GM23338 (cell line): Measurements from ENCODE around the gene ST3GAL6. TPM values are rescaled to one million over a fixed set of nuclear protein-coding genes. Genes with fewer than 3 reads are reported as not detected.

Experiments
- ATAC-seq: fragments of 200-7000 bp; cut with Tn5 transposase; 3 replicates; pipeline ENCODE4 v1.9.1; 2020
- DNase-seq: peaks from one replicate; pipeline ENCODE4 v3.0.0-alpha.2; 2015; ENCODE audit warnings: low spot score
- H2AFZ ChIP-seq: fragments of 200-600 bp; sonication (generic); 2 replicates; pipeline ENCODE4 v1.8.0; 2016; ENCODE audit warnings: antibody characterized with exemption, mild to moderate bottlenecking, moderate library complexity
- H3F3A ChIP-seq: fragments of 200-600 bp; sonication (generic); replicated peaks from 2 replicates; pipeline ENCODE4 v1.8.0; 2017; ENCODE audit warnings: antibody characterized with exemption, mixed run types, low read depth
- H3K27ac ChIP-seq: fragments of 200-600 bp; sonication (generic); 2 replicates; pipeline ENCODE4 v1.6.1; 2016; ENCODE audit warnings: low read depth
- H3K27me3 ChIP-seq: fragments of 200-600 bp; sonication (generic); 2 replicates; pipeline ENCODE4 v1.8.0; 2016; ENCODE audit warnings: mild to moderate bottlenecking, mixed run types, moderate library complexity; ENCODE audit not compliant: insufficient read depth
- H3K36me3 ChIP-seq: fragments of 200-600 bp; sonication (generic); 2 replicates; pipeline ENCODE4 v1.8.0; 2016; ENCODE audit warnings: mild to moderate bottlenecking; ENCODE audit not compliant: insufficient read depth
- H3K4me1 ChIP-seq: fragments of 200-600 bp; sonication (generic); 2 replicates; pipeline ENCODE4 v1.8.0; 2016; ENCODE audit warnings: mild to moderate bottlenecking, moderate library complexity; ENCODE audit not compliant: insufficient read depth
- H3K4me2 ChIP-seq: fragments of 200-600 bp; sonication (generic); 2 replicates; pipeline ENCODE4 v1.7.1; 2017; ENCODE audit warnings: mixed run types
- H3K4me3 ChIP-seq: fragments of 200-600 bp; sonication (generic); 2 replicates; pipeline ENCODE4 v1.6.1; 2016; ENCODE audit warnings: mixed run types
- H3K79me2 ChIP-seq: fragments of 200-600 bp; sonication (generic); replicated peaks from 2 replicates; pipeline ENCODE4 v1.8.0; 2017; ENCODE audit warnings: mild to moderate bottlenecking; ENCODE audit not compliant: insufficient read depth
- H3K9me2 ChIP-seq: fragments of 200-600 bp; sonication (generic); 2 replicates; pipeline ENCODE4 v1.8.0; 2017; ENCODE audit not compliant: insufficient read depth
- H4K20me1 ChIP-seq: fragments of 200-600 bp; sonication (generic); replicated peaks from 2 replicates; pipeline ENCODE4 v1.8.0; 2017; ENCODE audit warnings: mild to moderate bottlenecking; ENCODE audit not compliant: insufficient read depth
- H3K27ac Mint-ChIP-seq: 2 replicates; pipeline ENCODE4 v1.8.0; 2020; ENCODE audit warnings: inconsistent platforms, mild to moderate bottlenecking, moderate library complexity, mixed read lengths
- H3K27me3 Mint-ChIP-seq: 3 replicates; pipeline ENCODE4 v1.8.0; 2022; ENCODE audit warnings: low read depth, mild to moderate bottlenecking, moderate library complexity, mixed read lengths, inconsistent platforms; ENCODE audit not compliant: insufficient read depth, poor library complexity
- H3K36me3 Mint-ChIP-seq: 3 replicates; pipeline ENCODE4 v1.8.0; 2021; ENCODE audit warnings: low read depth, mild to moderate bottlenecking, inconsistent platforms, moderate library complexity, mixed read lengths
- H3K4me1 Mint-ChIP-seq: 3 replicates; pipeline ENCODE4 v1.8.0; 2020; ENCODE audit warnings: mild to moderate bottlenecking, inconsistent platforms, mixed read lengths
- H3K4me3 Mint-ChIP-seq: 3 replicates; pipeline ENCODE4 v1.8.0; 2021; ENCODE audit warnings: moderate library complexity, mild to moderate bottlenecking, inconsistent platforms, mixed read lengths
- H3K9me3 Mint-ChIP-seq: 3 replicates; pipeline ENCODE4 v1.8.0; 2020; ENCODE audit warnings: moderate library complexity, mild to moderate bottlenecking, inconsistent platforms, mixed read lengths
- CREB1 ChIP-seq: fragments of 250-450 bp; sonication (Bioruptor Pico); IDR thresholded peaks from 2 replicates; pipeline ENCODE4 v1.5.0; 2020; ENCODE audit warnings: low read depth, mild to moderate bottlenecking, moderate library complexity
- EZH2phosphoT487 ChIP-seq: fragments of 200-600 bp; sonication (generic); IDR thresholded peaks from one replicate; pipeline ENCODE4 v1.8.1; 2018; ENCODE audit warnings: antibody characterized with exemption; ENCODE audit not compliant: unreplicated experiment
- JUNB ChIP-seq: IDR thresholded peaks from one replicate; pipeline ENCODE4 v1.6.1; 2016; ENCODE audit warnings: antibody characterized with exemption; ENCODE audit not compliant: unreplicated experiment
- NANOG ChIP-seq: IDR thresholded peaks from 2 replicates; pipeline ENCODE4 v1.6.1; 2016; ENCODE audit warnings: antibody characterized with exemption, borderline replicate concordance
- POLR2AphosphoS5 ChIP-seq: IDR thresholded peaks from 2 replicates; pipeline ENCODE4 v1.6.1; 2016; ENCODE audit warnings: antibody characterized with exemption, low read depth
- polyA plus RNA-seq: library from polyadenylated mRNA; unstranded; fragments of >200 nt; fragmentation: Nextera tagmentation; extraction: Ambion mirVana; gene quantifications from 2 replicates; pipeline ENCODE4 v1.2.1, GENCODE V29; 2016
- total RNA-seq: library from RNA; depleted of rRNA; stranded (reverse); fragments of >200 nt; shearing (Covaris generic); gene quantifications from 2 replicates; pipeline ENCODE4 v1.2.3, GENCODE V29; 2014
- TF ChIP-seq, protein P1 (sequence below): fragments of 250-450 bp; sonication (Bioruptor Pico); IDR thresholded peaks from 2 replicates; pipeline ENCODE4 v1.5.0; 2020; ENCODE audit warnings: mild to moderate bottlenecking, moderate library complexity
- TF ChIP-seq, protein P2 (sequence below): IDR thresholded peaks from one replicate; pipeline ENCODE4 v1.6.1; 2018; ENCODE audit warnings: antibody characterized with exemption; ENCODE audit not compliant: unreplicated experiment
- TF ChIP-seq, protein P3 (sequence below), 2 experiments: fragments of 200-600 bp in 1 of 2; sonication (generic) in 1 of 2; conservative IDR thresholded peaks; 2 replicates each; pipeline versions ENCODE4 v1.5.1 to v1.6.1; 2016 to 2017; ENCODE audit warnings: antibody characterized with exemption in 2 of 2, low read depth in 2 of 2, mild to moderate bottlenecking in 2 of 2, moderate library complexity in 1 of 2
- TF ChIP-seq, protein P4 (sequence below): IDR thresholded peaks from 2 replicates; pipeline ENCODE4 v1.6.1; 2016; ENCODE audit warnings: antibody characterized with exemption

The ST3GAL6 gene
- total and polyA plus RNA-seq, 2 experiments from 2014 or later, result 4.7 to 8.1 TPM

DNA sequence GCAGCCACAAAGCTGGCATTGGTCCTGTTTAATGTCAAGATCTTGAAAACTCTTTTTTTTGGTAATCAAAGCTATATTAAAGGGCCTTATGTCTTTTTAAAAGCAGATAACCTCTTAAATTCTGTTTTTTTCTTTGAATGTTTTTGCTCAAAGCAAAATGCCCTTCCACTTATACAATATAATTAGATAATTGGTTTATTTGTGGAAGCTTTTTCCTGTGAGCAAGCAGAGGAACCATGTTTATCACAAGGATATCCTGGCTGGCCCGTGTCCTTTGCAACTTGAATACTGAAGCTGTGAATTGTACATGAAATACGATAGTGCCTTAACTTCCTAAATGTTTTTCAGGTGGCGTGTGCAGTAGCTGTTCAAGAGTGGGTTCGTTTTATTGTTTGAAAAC, 2.6 kb downstream of the ST3GAL6 start:
- Histone ChIP-seq H3K36me3 (no peaks in the 10 kb centered on the region), H2AFZ (no peak overlapping the region), H4K20me1 (no peaks in the 10 kb centered on the region), H3K79me2 (no peaks in the 10 kb centered on the region), H3K4me2 (no peak overlapping the region), H3K27me3 (no peaks in the 10 kb centered on the region), H3K27ac (no peak overlapping the region), H3K9me2 (no peaks in the 10 kb centered on the region), H3F3A (no peaks in the 10 kb centered on the region), H3K4me3 (no peak overlapping the region), H3K4me1 (peaks cover 13% of the 10 kb centered on the region)
- Mint-ChIP-seq H3K4me1 (peaks cover 35% of the 10 kb centered on the region), H3K9me3 (no peaks in the 10 kb centered on the region), H3K27ac (no peak overlapping the region), H3K36me3 (no peaks in the 10 kb centered on the region), H3K27me3 (peaks cover 4% of the 10 kb centered on the region), H3K4me3 (no peak overlapping the region)
- no peak for DNase-seq
- TF ChIP-seq POLR2AphosphoS5, result no peak
- TF ChIP-seq JUNB, result no peak
- TF ChIP-seq, protein P1, sequence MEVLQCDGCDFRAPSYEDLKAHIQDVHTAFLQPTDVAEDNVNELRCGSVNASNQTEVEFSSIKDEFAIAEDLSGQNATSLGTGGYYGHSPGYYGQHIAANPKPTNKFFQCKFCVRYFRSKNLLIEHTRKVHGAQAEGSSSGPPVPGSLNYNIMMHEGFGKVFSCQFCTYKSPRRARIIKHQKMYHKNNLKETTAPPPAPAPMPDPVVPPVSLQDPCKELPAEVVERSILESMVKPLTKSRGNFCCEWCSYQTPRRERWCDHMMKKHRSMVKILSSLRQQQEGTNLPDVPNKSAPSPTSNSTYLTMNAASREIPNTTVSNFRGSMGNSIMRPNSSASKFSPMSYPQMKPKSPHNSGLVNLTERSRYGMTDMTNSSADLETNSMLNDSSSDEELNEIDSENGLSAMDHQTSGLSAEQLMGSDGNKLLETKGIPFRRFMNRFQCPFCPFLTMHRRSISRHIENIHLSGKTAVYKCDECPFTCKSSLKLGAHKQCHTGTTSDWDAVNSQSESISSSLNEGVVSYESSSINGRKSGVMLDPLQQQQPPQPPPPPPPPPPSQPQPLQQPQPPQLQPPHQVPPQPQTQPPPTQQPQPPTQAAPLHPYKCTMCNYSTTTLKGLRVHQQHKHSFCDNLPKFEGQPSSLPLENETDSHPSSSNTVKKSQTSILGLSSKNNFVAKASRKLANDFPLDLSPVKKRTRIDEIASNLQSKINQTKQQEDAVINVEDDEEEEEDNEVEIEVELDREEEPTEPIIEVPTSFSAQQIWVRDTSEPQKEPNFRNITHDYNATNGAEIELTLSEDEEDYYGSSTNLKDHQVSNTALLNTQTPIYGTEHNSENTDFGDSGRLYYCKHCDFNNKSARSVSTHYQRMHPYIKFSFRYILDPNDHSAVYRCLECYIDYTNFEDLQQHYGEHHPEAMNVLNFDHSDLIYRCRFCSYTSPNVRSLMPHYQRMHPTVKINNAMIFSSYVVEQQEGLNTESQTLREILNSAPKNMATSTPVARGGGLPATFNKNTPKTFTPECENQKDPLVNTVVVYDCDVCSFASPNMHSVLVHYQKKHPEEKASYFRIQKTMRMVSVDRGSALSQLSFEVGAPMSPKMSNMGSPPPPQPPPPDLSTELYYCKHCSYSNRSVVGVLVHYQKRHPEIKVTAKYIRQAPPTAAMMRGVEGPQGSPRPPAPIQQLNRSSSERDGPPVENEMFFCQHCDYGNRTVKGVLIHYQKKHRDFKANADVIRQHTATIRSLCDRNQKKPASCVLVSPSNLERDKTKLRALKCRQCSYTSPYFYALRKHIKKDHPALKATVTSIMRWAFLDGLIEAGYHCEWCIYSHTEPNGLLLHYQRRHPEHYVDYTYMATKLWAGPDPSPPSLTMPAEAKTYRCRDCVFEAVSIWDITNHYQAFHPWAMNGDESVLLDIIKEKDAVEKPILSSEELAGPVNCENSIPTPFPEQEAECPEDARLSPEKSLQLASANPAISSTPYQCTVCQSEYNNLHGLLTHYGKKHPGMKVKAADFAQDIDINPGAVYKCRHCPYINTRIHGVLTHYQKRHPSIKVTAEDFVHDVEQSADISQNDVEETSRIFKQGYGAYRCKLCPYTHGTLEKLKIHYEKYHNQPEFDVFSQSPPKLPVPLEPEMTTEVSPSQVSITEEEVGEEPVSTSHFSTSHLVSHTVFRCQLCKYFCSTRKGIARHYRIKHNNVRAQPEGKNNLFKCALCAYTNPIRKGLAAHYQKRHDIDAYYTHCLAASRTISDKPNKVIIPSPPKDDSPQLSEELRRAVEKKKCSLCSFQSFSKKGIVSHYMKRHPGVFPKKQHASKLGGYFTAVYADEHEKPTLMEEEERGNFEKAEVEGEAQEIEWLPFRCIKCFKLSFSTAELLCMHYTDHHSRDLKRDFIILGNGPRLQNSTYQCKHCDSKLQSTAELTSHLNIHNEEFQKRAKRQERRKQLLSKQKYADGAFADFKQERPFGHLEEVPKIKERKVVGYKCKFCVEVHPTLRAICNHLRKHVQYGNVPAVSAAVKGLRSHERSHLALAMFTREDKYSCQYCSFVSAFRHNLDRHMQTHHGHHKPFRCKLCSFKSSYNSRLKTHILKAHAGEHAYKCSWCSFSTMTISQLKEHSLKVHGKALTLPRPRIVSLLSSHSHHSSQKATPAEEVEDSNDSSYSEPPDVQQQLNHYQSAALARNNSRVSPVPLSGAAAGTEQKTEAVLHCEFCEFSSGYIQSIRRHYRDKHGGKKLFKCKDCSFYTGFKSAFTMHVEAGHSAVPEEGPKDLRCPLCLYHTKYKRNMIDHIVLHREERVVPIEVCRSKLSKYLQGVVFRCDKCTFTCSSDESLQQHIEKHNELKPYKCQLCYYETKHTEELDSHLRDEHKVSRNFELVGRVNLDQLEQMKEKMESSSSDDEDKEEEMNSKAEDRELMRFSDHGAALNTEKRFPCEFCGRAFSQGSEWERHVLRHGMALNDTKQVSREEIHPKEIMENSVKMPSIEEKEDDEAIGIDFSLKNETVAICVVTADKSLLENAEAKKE, result no peak
- TF ChIP-seq NANOG, result no peak
- no peak for TF ChIP-seq EZH2phosphoT487
- TF ChIP-seq, protein P2, sequence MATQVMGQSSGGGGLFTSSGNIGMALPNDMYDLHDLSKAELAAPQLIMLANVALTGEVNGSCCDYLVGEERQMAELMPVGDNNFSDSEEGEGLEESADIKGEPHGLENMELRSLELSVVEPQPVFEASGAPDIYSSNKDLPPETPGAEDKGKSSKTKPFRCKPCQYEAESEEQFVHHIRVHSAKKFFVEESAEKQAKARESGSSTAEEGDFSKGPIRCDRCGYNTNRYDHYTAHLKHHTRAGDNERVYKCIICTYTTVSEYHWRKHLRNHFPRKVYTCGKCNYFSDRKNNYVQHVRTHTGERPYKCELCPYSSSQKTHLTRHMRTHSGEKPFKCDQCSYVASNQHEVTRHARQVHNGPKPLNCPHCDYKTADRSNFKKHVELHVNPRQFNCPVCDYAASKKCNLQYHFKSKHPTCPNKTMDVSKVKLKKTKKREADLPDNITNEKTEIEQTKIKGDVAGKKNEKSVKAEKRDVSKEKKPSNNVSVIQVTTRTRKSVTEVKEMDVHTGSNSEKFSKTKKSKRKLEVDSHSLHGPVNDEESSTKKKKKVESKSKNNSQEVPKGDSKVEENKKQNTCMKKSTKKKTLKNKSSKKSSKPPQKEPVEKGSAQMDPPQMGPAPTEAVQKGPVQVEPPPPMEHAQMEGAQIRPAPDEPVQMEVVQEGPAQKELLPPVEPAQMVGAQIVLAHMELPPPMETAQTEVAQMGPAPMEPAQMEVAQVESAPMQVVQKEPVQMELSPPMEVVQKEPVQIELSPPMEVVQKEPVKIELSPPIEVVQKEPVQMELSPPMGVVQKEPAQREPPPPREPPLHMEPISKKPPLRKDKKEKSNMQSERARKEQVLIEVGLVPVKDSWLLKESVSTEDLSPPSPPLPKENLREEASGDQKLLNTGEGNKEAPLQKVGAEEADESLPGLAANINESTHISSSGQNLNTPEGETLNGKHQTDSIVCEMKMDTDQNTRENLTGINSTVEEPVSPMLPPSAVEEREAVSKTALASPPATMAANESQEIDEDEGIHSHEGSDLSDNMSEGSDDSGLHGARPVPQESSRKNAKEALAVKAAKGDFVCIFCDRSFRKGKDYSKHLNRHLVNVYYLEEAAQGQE, result no peak
- TF ChIP-seq, protein P3, sequence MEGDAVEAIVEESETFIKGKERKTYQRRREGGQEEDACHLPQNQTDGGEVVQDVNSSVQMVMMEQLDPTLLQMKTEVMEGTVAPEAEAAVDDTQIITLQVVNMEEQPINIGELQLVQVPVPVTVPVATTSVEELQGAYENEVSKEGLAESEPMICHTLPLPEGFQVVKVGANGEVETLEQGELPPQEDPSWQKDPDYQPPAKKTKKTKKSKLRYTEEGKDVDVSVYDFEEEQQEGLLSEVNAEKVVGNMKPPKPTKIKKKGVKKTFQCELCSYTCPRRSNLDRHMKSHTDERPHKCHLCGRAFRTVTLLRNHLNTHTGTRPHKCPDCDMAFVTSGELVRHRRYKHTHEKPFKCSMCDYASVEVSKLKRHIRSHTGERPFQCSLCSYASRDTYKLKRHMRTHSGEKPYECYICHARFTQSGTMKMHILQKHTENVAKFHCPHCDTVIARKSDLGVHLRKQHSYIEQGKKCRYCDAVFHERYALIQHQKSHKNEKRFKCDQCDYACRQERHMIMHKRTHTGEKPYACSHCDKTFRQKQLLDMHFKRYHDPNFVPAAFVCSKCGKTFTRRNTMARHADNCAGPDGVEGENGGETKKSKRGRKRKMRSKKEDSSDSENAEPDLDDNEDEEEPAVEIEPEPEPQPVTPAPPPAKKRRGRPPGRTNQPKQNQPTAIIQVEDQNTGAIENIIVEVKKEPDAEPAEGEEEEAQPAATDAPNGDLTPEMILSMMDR (conservative IDR thresholded peaks at IDR 0.05; ENCODE audit: low read depth in 2 of 2), result no peak
- TF ChIP-seq, protein P4, sequence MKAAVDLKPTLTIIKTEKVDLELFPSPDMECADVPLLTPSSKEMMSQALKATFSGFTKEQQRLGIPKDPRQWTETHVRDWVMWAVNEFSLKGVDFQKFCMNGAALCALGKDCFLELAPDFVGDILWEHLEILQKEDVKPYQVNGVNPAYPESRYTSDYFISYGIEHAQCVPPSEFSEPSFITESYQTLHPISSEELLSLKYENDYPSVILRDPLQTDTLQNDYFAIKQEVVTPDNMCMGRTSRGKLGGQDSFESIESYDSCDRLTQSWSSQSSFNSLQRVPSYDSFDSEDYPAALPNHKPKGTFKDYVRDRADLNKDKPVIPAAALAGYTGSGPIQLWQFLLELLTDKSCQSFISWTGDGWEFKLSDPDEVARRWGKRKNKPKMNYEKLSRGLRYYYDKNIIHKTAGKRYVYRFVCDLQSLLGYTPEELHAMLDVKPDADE, result no peak
- TF ChIP-seq CREB1, result no peak
- no peak for ATAC-seq
